Right lobe of liver (tissue), 4 donors: ENCODE measurements around the gene ACO2.

ENCODE experiments used
- CTCF ChIP-seq, 4 donors: fragments of 200-600 bp in 3 of 4; fragments of 450-650 bp in 1 of 4; IDR thresholded peaks; one replicate each; pipeline versions ENCODE4 v1.5.1 to v1.8.0; 2016 to 2022; ENCODE audit warnings: antibody characterized with exemption in 4 of 4, mild to moderate bottlenecking in 2 of 4
- POLR2A ChIP-seq: fragments of 450-650 bp; IDR thresholded peaks from one replicate; pipeline ENCODE4 v1.6.1; 2017; ENCODE audit warnings: antibody characterized with exemption, mild to moderate bottlenecking
- donor health status: DM: no; HTN: no; CAD: no.
- donor health status: DM: no; HTN: no; CAD: no.
- donor health status: DM: no; HTN: yes; CAD: no.

GRCh38 chr22:41468381-41469217 lies at the start of gene ACO2, which contains the start of gene PHF5A:
- TF ChIP-seq POLR2A (peak; percentile 61), CTCF (IDR thresholded peaks at IDR 0.05) (no peak)
